HG03045 (cell line): ENCODE results near the gene STAT3.
"Not testable (repeated sequence)": the region's sequence is repeated elsewhere in the genome, so short reads cannot be mapped to it uniquely, and the experiment has no call there.

Source experiments
- ATAC-seq: cut with Tn5 transposase; IDR thresholded peaks from one replicate; pipeline ENCODE4 v1.9.1; 2021; ENCODE audit warnings: mild to moderate bottlenecking, moderate library complexity; ENCODE audit not compliant: unreplicated experiment

The STAT3 gene

GRCh38 chr17:42264366-42264765 lies 123.9 kb downstream of the STAT3 start:
- not testable (repeated sequence) for ATAC-seq
